ENCODE data around the gene CHTOP.

GRCh38 chr1:153631047-153632022 is 2.5 kb upstream of the CHTOP start:
- TF ChIP-seq FOXM1 (IDR thresholded peaks at IDR 0.05; ENCODE audit: low read depth): no peak
- no peak for TF ChIP-seq NRF1 (IDR thresholded peaks at IDR 0.05; ENCODE audit: low read depth, low read length)
- TF ChIP-seq RXRA (IDR thresholded peaks at IDR 0.05; ENCODE audit: borderline replicate concordance, low read depth): no peak
- no peak for TF ChIP-seq CTCF (IDR thresholded peaks at IDR 0.05)
- TF ChIP-seq YY1 (IDR thresholded peaks at IDR 0.05; ENCODE audit: low read depth): no peak
- TF ChIP-seq REST (IDR thresholded peaks at IDR 0.05; ENCODE audit: low read depth, low read length): no peak
- TF ChIP-seq TAF1 (IDR thresholded peaks at IDR 0.05; ENCODE audit: borderline replicate concordance, low read depth, low read length): no peak
- no peak for TF ChIP-seq SIN3A (IDR thresholded peaks at IDR 0.05; ENCODE audit: borderline replicate concordance, low read depth, low read length)
- no peak for TF ChIP-seq POLR2AphosphoS5 (IDR thresholded peaks at IDR 0.05; ENCODE audit: low read depth, low read length)
- no peak for TF ChIP-seq MAX (IDR thresholded peaks at IDR 0.05; ENCODE audit: low read depth)
- no peak for TF ChIP-seq EP300 (IDR thresholded peaks at IDR 0.05; ENCODE audit: borderline replicate concordance in 1 of 2, low read depth in 1 of 2, low read length in 1 of 2)
- no peak for TF ChIP-seq TCF12 (IDR thresholded peaks at IDR 0.05)
- no peak for TF ChIP-seq GATA2 (CRISPR knock-in tag; IDR thresholded peaks at IDR 0.05)
- no peak for TF ChIP-seq SMC3 (IDR thresholded peaks at IDR 0.05; ENCODE audit: low read depth, low read length)
